ENCODE measurements around the gene FNIP1.
"Not testable (repeated sequence)": the region's sequence is repeated elsewhere in the genome, so short reads cannot be mapped to it uniquely, and the experiment has no call there.

FNIP1 gene

DNA sequence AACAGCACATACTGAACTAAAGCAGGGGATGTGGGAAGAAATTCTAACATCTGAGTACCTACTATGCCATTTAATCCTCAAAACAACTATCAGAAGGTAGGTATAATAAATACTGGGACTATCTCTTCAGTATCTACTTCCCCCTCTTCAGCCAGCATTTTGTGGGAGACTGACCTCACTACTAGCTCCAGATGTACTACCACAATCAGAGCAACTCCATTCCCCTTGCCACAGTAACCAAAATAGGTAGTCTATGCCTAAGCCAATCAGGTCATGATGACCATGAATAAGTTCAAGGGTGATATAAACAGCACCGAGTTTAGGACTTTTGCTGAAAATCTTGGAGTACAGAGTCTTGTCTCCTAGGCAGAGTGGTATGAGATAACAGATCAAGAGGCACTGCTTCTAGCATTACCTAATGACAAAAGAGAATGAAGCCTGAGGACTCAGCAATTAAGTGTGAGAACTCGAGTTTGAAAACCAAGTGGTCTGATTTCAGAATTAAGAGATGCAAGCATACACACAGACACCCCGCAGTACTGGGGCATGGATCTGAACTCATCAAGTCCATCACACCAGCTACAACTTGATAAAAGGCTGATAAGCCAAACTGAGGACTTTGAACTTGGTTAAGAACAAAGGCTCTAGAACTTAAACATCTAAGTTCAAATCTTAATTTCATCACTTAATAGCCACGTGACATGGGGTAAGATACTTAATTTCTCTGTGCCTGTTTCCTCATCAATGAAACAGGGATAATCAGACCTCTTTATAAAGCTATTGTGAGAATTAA lies 9.7 kb downstream of the FNIP1 start:
- no peak for DNase-seq

DNA sequence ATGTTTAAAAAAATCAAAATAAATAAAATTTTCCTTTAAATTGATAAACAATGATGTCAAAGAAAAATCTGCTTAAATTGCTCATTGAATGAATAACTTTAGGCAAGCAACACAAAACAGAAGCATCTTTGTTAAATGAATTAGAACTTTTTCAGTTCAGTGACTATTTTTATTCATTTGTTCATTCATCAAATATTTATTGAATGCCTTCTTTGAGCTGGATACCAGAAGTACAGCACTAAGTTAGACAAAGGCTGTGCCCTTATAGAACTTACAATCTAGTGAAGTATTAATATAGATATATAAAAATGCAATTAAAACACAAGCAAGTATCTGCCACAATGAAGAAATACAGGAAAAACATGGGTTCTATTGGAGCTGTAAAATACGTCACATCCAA lies 10.8 kb downstream of the FNIP1 start:
- DNase-seq = no peak

DNA sequence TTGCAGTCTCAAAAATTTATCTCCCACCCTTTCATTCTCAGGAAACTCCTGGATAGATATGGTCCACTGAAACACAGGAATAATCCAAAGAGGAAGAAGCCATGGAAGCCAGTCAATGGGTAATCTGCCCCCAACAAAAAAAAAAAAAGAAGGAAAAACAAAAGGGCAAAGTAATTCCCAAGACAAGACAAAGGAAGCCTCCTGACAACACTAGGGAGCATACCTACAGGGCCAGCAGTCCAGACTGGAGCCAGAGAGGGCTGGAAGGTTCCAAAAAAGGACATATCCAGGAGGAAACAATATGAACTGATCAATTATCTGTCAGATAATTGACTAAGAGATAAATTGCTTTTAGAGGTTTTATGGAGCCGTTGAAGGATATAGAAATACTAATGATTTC lies 12.9 kb downstream of the FNIP1 start:
- DNase-seq = no peak

DNA sequence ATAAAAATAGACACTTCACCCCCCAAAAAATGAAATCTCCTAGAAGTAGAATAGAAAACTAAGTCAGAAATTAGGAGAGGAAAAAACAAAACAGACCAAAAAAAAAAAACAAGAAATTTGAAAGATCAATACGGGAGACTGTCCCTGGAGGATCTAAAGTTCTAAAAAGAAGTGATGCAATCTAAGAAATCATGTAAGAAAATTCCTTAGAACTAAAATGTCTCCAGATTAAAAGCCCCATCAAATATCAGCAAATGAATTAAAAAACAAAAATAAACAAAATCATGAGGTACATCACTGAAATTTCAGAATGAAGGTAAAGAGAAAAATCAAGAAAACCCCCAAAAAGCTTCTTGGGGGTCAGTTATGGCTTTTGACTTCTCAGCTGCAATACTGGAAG lies 13.5 kb downstream of the FNIP1 start:
- no peak for DNase-seq

DNA sequence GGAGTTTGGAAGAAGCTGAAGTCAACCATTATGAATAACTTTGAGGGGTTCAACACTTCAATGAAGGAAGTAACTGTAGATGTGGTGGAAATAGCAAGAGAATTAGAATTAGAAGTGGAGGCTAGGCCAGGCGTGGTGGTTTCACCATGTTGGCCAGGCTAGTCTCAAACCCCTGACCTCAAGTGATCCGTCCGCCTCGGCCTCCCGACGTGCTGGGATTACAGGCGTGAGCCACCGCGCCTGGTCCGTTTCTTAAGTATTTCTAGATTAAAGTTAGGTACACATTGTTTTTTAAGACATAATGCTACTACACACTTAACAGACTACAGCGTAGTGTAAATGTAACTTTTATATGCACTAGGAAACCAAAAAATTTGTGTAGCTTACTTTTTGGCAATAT lies 14.1 kb downstream of the FNIP1 start:
- no peak for DNase-seq

DNA sequence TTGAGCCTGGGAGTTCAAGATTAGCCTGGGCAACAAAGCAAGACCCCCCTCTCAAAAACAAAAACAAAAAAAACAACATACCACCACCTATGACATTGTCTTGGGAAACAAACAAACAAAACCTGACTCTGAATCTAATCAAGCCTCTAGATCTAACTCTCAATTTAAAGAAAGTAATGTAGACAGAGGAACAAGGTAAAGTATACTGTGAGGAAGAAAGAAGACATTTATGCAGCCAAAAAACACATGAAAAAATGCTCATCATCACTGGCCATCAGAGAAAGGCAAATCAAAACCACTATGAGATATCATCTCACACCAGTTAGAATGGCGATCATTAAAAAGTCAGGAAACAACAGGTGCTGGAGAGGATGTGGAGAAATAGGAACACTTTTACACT lies 18.7 kb downstream of the FNIP1 start:
- not testable (repeated sequence) for DNase-seq

DNA sequence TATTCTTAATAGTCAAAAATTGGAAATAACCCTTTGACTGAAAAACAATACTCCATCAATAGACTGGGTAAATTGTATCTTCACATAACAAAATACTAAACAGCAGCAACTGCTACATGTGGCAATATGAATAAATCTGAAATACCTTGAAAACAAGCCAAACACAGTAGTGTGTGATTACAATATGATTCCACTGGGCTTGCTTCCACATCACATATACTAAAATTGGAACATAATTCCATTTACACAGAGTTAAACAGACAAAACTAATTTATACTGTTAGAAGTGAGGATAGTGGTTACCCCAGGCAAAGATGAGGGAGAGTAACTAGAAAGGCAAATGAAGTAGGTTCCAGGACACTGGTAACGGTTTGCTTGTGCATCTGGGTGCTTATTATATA lies 20.4 kb downstream of the FNIP1 start:
- DNase-seq = no peak

DNA sequence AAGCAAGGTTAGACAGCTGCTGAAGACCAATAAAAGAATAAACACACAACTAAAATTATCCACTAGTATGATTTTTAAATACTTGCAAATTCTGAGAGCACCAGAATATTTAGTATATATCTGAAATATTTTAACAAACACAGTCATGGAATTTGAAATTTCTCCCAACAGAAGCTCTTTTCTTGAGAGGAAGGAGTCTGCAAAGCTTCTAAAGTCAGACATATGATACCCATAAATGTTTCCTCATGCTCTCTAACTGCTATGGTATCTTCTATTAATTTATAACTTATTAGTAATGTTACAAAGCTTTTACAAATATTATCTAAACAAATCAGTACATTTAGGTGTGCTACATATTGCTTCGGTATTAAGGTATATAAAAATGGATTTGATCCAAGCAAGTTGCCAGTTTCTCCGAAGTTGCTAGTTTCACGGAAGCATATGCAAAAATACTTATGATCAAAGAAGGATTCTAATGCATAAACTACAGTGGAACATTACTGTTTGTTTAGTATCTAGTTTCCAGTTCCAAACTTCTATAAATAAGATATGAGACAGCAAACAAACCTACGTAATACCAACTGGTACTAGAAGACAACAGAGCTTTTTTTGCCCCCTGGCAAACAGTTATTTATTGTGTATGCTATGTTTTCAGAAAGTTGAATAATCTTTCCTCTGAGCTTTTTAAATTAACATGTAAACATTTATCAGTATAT lies 22.0 kb downstream of the FNIP1 start:
- no peak for DNase-seq

DNA sequence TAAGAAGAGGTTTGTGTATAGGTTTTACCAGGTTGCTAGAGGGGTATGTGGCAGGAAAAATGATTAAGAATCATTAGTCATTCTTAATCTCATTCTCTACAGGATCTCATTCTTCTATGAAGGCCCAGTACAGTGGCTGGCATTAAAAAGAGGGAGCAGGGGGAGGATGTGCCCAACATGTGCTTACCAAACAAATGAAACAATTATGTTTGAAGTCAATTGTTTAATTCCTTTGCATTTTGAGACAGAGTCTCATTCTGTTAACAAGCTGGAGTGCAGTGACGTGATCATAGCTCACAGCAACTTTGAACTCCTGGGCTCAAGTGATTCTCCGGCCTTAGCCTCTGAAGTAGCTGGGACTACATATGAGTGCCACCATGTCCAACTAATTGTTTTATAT lies 23.0 kb downstream of the FNIP1 start:
- no peak for DNase-seq

DNA sequence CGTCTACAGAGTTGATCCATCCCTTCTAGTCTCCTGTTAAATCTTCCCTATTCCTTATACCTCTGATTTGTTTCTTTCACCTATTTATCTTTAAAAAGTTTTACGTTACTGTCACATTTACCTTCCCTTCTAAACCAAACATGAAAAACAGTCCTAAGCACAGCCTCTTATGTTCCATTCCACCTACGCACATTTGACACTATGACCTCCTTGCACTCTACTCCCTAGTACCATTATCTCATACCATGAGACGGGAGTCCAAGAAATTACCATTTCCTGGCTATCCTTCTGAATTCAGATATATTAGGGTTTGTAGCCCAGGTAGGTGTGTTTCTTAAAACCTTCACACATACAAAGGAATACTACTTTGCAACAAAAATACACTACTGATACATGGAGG lies 25.1 kb downstream of the FNIP1 start:
- DNase-seq = no peak

DNA sequence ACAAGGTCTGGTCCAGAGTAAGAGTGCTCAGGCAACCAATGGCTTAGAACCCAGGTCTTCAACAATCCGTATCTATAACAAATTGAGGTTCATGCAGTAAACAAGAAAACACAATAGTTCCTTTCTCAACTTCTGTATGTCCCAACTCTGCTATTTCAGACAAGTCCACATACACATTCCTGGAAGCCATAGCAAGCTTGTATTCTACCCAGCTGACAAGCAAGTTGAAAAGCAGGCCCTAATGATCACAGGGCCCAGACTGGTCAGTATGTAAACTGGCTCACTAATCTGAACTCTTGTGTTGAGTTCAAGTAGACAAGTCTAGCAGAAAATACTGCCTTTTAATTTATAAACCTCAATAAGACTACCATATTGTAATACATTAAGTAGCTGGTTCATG lies 26.9 kb downstream of the FNIP1 start:
- no peak for DNase-seq

DNA sequence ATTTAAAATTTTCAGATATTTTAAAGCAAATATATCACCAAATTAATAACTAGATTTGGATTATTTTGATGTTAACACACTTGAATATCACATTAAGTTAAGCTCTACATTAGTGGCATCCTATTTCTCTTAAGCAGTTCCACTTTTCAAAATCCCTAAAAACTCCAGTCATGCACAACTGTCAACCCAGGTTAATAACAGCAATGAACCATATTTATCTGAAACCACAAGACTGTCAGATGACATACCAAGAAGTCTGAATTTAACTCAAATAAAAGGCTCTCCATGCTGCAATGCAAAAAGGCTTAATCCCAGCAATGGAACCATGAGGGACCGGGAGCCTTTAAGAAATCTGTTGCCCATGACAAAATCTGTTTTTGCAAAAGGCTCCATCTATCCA lies 27.5 kb downstream of the FNIP1 start:
- DNase-seq = no peak

DNA sequence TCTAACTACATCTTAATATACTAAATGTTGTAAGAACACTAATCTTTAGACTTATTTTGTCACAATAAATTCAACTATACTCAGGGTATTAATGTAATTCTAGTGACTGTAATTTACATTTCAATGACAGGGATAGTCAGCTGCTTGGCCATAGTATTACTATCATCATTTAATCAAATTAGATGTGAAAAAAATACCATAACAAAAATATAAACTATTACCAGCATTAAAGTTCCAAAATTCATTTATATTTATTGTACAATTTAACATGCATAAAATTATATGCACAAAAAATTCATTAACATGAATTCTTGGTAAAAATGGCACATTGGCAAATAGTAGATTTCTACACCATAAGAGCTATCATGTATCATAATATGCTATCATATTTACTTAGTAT lies 28.9 kb downstream of the FNIP1 start:
- no peak for DNase-seq

DNA sequence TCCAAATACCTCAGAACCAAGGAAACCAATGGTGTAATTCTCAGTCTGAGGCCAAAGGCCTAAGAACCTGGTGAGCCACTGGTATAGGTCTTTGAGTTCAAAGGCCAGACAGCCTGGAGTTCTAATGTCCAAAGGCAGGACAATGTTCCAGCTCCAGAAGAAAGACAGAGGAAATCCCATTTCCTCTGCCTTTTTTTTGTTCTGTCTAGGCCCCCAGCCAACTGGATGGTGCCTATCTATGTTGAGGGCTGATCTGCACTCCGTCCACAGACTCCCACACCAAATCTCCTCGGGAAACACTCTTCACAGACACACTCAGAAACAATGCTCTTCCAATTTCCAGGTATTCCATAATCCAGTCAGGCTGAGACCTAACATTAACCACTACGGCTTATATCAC lies 30.1 kb downstream of the FNIP1 start:
- DNase-seq = no peak

DNA sequence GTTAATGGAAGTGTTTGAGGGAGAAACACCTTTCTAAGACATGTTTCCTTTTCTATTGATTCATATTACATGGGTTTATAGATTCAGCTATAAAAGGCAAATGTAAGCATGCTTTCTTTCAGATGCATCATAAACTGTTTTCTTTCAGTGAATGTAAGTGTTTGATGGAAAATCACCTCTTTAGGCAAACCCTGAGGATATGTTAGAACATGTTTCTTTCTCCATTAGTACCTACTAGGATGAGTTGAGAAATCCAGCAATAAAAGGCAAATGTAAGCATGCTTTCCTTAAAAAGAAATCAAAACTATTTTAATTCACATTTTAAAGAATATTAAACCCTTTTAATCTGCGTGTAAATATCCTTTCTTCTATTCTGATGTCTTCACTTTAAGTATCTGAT lies 31.6 kb downstream of the FNIP1 start:
- DNase-seq = no peak

DNA sequence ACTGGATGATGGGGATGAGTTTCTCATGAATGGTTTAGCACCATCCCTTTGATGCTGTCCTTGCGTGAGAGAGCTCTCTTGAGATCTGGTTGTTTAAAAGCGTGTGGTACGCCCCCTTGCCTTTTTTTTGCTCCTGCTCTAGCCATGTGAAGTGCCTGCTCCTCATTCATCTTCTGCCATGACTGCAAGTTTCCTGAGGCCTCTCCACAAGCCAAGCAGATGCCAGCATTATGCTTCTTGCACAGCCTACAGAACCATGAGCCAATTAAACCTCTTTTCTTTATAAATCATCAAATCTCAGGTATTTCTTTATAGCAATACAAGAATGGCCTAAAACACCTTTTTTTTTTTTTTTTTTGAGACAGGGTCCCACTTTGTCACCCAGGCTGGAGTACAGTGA lies 32.8 kb downstream of the FNIP1 start:
- no peak for DNase-seq

DNA sequence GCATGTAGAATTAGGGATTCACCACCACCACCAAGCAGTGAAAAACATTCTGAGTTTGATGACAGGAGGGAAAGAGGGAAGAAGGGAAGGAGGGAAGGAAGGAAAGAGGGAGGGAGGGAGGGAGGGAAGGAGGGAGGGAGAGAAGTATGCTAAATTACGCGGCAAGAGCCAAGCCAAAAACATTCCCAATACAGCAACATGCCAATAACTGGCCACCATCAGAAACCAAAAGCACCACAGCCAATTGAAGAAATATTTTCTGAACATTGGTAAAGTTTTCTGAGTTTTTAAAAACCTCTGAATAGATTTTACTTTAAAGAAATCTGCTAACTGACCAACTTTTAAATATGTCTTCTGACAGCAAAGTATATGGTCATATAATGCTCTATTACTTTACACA lies 36.0 kb downstream of the FNIP1 start:
- no peak for DNase-seq

DNA sequence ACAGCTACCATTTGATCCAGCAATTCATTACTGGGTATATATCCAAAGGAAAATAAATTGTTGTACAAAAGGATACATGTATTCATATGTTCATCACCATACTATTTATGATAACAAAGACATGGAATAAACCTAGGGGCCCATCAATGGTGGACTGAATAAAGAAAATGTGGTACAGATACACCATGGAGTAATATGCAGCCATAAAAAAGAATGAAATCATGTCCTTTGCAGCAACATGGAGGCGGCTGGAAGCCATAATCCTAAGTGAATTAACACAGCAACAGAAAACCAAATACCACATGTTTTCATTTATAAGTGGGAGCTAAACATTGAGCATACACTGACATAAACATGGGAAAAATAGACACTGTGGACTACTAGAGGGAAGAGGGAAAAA lies 37.1 kb downstream of the FNIP1 start:
- DNase-seq = no peak

DNA sequence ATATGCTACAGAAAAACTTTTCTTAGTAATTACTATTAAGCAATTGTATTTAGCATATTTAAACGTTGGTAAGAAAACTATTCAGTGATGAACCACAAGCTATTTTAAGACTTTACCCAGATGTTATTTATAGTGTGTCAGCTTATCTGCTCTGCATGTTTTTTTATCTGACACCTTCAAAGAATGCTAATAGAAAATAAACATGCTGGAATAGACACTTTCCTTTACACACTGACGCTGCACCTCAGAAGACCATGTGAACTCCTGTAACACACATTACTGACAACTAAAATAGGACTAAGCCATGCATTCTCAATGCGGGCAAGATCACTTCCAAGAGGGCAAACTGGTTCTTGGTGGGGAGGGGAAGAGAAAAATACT lies 38.3 kb downstream of the FNIP1 start:
- no peak for DNase-seq

DNA sequence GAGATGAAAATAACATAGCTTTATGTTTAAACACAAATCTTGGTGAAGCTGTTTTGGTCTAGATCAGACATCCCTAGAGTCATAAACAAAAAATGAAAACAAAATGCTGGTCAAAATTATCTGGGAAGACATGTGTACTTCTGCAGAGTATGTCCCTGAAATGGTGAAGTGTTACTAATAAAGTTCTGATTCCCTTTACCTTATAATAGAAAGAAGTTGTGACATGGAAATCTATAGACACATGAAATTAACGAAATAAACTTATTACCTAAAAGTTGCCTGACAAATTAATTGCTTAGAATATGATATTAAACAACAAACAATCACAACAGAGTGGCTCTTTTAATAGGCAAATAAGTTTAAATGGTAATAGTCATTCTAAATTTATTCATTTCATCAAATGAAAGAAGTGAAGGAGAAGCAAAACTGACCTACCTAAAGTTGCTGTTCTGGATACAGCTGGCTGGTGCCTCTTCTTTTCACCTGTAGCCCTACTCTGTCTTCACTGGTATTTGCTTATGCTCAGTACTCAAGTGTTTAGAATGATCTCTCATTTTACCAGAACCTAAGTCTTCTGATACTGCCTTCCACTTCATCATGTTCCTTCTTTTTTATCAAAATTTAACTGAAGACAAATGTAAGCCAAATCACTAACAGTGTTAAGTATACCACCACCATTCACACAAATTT lies 38.8 kb downstream of the FNIP1 start:
- DNase-seq = no peak

DNA sequence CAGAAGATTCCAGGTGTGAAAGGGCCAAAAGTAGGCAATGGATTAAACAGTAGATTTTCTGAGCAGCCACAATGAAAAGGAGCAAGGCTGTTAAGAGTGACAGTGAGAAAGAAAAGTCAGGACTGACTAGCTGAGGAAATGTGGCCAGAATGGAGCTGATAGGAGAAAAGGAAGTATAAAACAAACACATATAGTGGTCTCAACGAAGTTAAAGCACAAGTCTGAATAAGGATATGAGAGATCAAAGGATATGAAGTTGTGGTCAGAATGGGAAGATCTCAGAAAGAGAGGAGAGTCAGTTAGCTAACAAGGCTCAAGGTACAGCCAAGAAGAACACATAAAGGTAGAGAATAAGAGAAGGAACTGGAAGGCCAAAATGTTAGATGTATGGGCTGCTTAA lies 39.9 kb downstream of the FNIP1 start:
- no peak for DNase-seq

DNA sequence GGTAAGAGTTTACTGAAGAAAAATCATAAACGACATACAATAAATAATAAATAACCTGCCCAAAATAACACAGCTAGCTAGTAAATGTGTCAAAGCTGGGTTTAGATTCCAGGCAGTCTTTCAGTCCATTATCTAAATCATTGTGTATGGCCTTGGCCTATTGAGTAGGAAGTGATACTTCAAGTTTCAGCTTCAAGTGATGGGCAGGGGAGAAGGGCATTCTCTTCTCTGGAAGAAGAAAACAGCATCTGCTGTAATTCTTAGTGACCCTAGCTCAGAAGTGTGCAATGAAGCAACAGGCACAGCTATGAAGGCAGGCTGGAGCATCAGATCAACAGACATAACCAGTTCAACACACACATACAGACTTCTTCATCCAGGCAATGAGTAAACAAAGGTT lies 42.5 kb downstream of the FNIP1 start:
- no peak for DNase-seq

DNA sequence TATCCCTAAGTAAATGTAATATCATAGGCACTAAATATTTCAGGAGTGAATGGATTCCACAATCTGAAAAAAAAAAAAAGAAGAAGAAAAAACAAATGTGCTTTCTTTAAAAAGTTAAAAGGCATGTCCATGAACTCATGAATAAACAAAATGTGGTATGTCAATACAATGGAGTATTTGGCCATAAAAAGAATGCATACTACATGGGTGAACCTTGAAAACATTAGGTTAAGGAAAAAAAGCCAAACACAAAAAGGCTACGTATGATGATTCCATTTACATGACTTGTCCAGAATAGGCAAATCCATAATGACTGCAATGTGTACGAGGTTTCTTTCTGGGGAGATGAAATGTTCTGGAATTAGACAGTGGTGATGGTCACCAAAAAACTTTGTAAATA lies 45.3 kb downstream of the FNIP1 start:
- no peak for DNase-seq

DNA sequence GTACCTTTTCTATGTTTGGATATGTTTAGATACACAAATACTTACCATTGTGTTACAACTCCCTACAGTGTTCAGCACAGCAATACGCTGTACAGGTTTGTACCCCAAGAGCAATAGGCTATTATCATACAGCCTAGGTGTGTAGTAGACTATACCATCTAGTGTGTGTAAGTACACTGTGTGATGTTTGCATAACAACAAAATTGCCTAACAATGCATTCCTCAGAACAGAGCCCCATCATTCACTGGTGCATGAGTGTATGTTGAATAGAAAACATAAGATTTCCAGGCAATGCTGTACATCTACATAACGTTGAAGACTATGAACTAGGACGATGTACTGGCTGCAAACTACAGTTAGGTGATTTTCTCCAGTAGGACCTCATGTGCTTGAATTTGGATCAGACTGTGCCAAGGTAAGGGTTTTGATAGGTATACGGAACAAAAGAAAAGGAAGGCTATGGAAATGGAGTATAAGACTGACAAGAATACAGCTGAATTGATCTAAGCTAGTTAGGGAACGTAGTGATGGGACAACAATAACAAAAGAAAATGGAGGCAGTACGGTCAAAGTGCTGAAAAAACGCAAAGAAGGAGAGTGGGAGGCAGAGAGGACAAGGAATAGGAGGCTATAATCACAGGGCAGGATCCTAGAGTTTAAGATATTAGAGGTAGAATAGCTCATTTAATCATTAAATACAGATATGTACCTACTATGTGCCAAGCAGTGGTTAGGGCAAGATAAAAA lies 46.9 kb downstream of the FNIP1 start:
- no peak for DNase-seq

Data from activated CD4-positive, alpha-beta T cell treated with anti-CD3 and anti-CD28 coated beads for 4 hours (primary cell).